HEK293 (cell line): Measurements from ENCODE around the gene TMEM234.

Experiments
- CTCF ChIA-PET: fragments of 350-600 bp; formaldehyde crosslinking; extraction: SDS; loops from one replicate; lab custom pipeline; 2021; ENCODE audit warnings: antibody characterized with exemption; lab: Yijun Ruan, JAX
- POLR2A ChIA-PET: fragments of 300-600 bp; formaldehyde crosslinking; extraction: SDS; loops from one replicate; lab custom pipeline; 2020; ENCODE audit warnings: antibody characterized with exemption, inconsistent platforms; lab: Yijun Ruan, JAX
- H3K27ac ChIP-seq: fragments of 200-500 bp; sonication (Bioruptor generic); 2 replicates; pipeline ENCODE4 v1.5.1; 2014; ENCODE audit warnings: low read depth, low read length, control low read depth, inconsistent platforms; ENCODE audit errors: extremely low read depth
- H3K36me3 ChIP-seq, 2 experiments: fragments of 200-500 bp in 1 of 2; sonication (Bioruptor generic) in 1 of 2; 1 replicate in 1 of 2; 2 replicates in 1 of 2; pipeline ENCODE4 v1.5.1; 2014 to 2017; ENCODE audit warnings: inconsistent platforms in 2 of 2, low read length in 2 of 2; ENCODE audit not compliant: control insufficient read depth in 2 of 2, insufficient read depth in 1 of 2
- H3K4me1 ChIP-seq: fragments of 200-500 bp; sonication (Bioruptor generic); 2 replicates; pipeline ENCODE4 v1.5.1; 2014; ENCODE audit warnings: mild to moderate bottlenecking, low read length, inconsistent platforms; ENCODE audit not compliant: control insufficient read depth, insufficient read depth
- H3K4me3 ChIP-seq: 2 replicates; pipeline ENCODE4 v1.5.1; 2011; ENCODE audit warnings: low read depth, mild to moderate bottlenecking, control low read depth, low read length, moderate library complexity
- H3K9me3 ChIP-seq: fragments of 200-500 bp; sonication (Bioruptor generic); 2 replicates; pipeline ENCODE4 v1.5.1; 2014; ENCODE audit warnings: low read depth, low read length, inconsistent platforms; ENCODE audit not compliant: control insufficient read depth, insufficient read depth
- GLIS2 ChIP-seq: fragments of 450-650 bp; formaldehyde crosslinking; IDR thresholded peaks from 2 replicates; pipeline ENCODE4 v1.5.1; 2016; ENCODE audit warnings: missing biosample characterization, missing genetic modification characterization
- SP2 ChIP-seq: fragments of 450-650 bp; formaldehyde crosslinking; IDR thresholded peaks from 2 replicates; pipeline ENCODE4 v1.5.1; 2016; ENCODE audit warnings: missing biosample characterization, missing genetic modification characterization
- ZFP3 ChIP-seq: fragments of 450-650 bp; formaldehyde crosslinking; IDR thresholded peaks from 2 replicates; pipeline ENCODE4 v1.5.1; 2016; ENCODE audit warnings: low read depth, missing biosample characterization, missing genetic modification characterization
- ZFP41 ChIP-seq: fragments of 450-650 bp; formaldehyde crosslinking; IDR thresholded peaks from 2 replicates; pipeline ENCODE4 v1.5.1; 2016; ENCODE audit warnings: missing biosample characterization, missing genetic modification characterization, borderline replicate concordance
- ZNF140 ChIP-seq: fragments of 450-650 bp; formaldehyde crosslinking; IDR thresholded peaks from 2 replicates; pipeline ENCODE4 v1.5.1; 2016; ENCODE audit warnings: missing biosample characterization, missing genetic modification characterization
- ZNF175 ChIP-seq: fragments of 450-650 bp; formaldehyde crosslinking; IDR thresholded peaks from 2 replicates; pipeline ENCODE4 v1.5.1; 2016; ENCODE audit warnings: missing biosample characterization, missing genetic modification characterization
- ZNF239 ChIP-seq: fragments of 450-650 bp; formaldehyde crosslinking; IDR thresholded peaks from 2 replicates; pipeline ENCODE4 v1.5.1; 2016; ENCODE audit warnings: missing biosample characterization, missing genetic modification characterization
- ZNF341 ChIP-seq: fragments of 450-650 bp; formaldehyde crosslinking; IDR thresholded peaks from 2 replicates; pipeline ENCODE4; 2016; ENCODE audit warnings: low read depth, missing biosample characterization, missing genetic modification characterization
- ZNF37A ChIP-seq: fragments of 450-650 bp; IDR thresholded peaks from 2 replicates; pipeline ENCODE4 v1.5.1; 2018; ENCODE audit warnings: missing biosample characterization, missing genetic modification characterization
- ZNF510 ChIP-seq: fragments of 450-650 bp; formaldehyde crosslinking; IDR thresholded peaks from 2 replicates; pipeline ENCODE4 v1.5.1; 2018; ENCODE audit warnings: mild to moderate bottlenecking, missing genetic modification characterization, missing biosample characterization; ENCODE audit not compliant: insufficient replicate concordance
- ZNF530 ChIP-seq: fragments of 450-650 bp; formaldehyde crosslinking; IDR thresholded peaks from 2 replicates; pipeline ENCODE4 v1.5.1; 2016; ENCODE audit warnings: low read depth, missing biosample characterization, missing genetic modification characterization
- ZNF654 ChIP-seq: fragments of 450-650 bp; formaldehyde crosslinking; IDR thresholded peaks from 2 replicates; pipeline ENCODE4 v1.5.1; 2016; ENCODE audit warnings: low read depth, missing biosample characterization, missing genetic modification characterization
- TF ChIP-seq, protein P1 (sequence below): fragments of 450-650 bp; formaldehyde crosslinking; IDR thresholded peaks from 2 replicates; pipeline ENCODE4 v1.5.0; 2017; ENCODE audit warnings: missing biosample characterization, missing genetic modification characterization, borderline replicate concordance
- TF ChIP-seq, protein P2 (sequence below): fragments of 450-650 bp; formaldehyde crosslinking; IDR thresholded peaks from 2 replicates; pipeline ENCODE4 v1.5.1; 2016; ENCODE audit warnings: missing biosample characterization, missing genetic modification characterization
- TF ChIP-seq, protein P3 (sequence below): fragments of 450-650 bp; formaldehyde crosslinking; IDR thresholded peaks from 2 replicates; pipeline ENCODE4; 2016; ENCODE audit warnings: missing biosample characterization, missing genetic modification characterization
- TF ChIP-seq, protein P4 (sequence below): fragments of 450-650 bp; formaldehyde crosslinking; IDR thresholded peaks from 2 replicates; pipeline ENCODE4 v1.5.1; 2016; ENCODE audit warnings: missing biosample characterization, missing genetic modification characterization, borderline replicate concordance

TMEM234 gene

DNA sequence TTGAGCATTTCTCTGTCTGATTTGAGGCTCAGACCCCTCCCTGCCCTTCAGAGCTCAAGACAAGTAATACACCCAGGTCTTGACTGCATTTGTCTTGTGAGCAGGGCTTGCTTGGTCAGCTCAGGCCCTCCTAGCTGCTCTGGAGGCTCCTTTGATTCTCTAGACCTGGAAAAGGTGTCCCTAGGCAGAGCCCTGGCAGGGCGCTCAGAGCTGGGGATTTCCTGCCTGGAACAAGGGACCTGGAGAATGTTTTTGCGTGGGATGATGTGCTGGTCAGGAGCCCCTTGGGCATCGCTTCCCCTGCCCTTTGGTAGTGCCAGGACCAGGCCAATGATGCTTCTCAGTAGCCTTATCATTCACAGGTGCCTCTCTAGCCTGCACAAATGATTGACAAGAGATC is 26.6 kb downstream of the TMEM234 start:
- TF ChIP-seq ZNF341 = no peak
- TF ChIP-seq GLIS2 (tag by site-specific recombination) = no peak
- TF ChIP-seq ZFP41 (tag by site-specific recombination) = no peak
- TF ChIP-seq, protein P1, sequence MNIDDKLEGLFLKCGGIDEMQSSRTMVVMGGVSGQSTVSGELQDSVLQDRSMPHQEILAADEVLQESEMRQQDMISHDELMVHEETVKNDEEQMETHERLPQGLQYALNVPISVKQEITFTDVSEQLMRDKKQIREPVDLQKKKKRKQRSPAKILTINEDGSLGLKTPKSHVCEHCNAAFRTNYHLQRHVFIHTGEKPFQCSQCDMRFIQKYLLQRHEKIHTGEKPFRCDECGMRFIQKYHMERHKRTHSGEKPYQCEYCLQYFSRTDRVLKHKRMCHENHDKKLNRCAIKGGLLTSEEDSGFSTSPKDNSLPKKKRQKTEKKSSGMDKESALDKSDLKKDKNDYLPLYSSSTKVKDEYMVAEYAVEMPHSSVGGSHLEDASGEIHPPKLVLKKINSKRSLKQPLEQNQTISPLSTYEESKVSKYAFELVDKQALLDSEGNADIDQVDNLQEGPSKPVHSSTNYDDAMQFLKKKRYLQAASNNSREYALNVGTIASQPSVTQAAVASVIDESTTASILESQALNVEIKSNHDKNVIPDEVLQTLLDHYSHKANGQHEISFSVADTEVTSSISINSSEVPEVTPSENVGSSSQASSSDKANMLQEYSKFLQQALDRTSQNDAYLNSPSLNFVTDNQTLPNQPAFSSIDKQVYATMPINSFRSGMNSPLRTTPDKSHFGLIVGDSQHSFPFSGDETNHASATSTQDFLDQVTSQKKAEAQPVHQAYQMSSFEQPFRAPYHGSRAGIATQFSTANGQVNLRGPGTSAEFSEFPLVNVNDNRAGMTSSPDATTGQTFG (tag by site-specific recombination) = no peak
- no peak for TF ChIP-seq ZNF654 (tag by site-specific recombination)
- TF ChIP-seq ZNF510 (tag by site-specific recombination) = no peak
- TF ChIP-seq, protein P2, sequence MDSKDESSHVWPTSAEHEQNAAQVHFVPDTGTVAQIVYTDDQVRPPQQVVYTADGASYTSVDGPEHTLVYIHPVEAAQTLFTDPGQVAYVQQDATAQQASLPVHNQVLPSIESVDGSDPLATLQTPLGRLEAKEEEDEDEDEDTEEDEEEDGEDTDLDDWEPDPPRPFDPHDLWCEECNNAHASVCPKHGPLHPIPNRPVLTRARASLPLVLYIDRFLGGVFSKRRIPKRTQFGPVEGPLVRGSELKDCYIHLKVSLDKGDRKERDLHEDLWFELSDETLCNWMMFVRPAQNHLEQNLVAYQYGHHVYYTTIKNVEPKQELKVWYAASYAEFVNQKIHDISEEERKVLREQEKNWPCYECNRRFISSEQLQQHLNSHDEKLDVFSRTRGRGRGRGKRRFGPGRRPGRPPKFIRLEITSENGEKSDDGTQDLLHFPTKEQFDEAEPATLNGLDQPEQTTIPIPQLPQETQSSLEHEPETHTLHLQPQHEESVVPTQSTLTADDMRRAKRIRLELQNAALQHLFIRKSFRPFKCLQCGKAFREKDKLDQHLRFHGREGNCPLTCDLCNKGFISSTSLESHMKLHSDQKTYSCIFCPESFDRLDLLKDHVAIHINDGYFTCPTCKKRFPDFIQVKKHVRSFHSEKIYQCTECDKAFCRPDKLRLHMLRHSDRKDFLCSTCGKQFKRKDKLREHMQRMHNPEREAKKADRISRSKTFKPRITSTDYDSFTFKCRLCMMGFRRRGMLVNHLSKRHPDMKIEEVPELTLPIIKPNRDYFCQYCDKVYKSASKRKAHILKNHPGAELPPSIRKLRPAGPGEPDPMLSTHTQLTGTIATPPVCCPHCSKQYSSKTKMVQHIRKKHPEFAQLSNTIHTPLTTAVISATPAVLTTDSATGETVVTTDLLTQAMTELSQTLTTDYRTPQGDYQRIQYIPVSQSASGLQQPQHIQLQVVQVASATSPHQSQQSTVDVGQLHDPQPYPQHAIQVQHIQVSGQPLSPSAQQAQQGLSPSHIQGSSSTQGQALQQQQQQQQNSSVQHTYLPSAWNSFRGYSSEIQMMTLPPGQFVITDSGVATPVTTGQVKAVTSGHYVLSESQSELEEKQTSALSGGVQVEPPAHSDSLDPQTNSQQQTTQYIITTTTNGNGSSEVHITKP = no peak
- TF ChIP-seq ZNF175 (tag by site-specific recombination) = no peak
- TF ChIP-seq, protein P3, sequence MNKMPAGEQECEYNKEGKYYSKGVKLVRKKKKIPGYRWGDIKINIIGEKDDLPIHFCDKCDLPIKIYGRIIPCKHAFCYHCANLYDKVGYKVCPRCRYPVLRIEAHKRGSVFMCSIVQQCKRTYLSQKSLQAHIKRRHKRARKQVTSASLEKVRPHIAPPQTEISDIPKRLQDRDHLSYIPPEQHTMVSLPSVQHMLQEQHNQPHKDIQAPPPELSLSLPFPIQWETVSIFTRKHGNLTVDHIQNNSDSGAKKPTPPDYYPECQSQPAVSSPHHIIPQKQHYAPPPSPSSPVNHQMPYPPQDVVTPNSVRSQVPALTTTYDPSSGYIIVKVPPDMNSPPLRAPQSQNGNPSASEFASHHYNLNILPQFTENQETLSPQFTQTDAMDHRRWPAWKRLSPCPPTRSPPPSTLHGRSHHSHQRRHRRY (tag by site-specific recombination) = no peak
- TF ChIP-seq SP2 (tag by site-specific recombination) = no peak
- no peak for TF ChIP-seq ZNF37A (tag by site-specific recombination)
- TF ChIP-seq ZNF140 = no peak
- TF ChIP-seq ZNF530 (tag by site-specific recombination) = no peak
- TF ChIP-seq ZNF239 (tag by site-specific recombination) = no peak
- TF ChIP-seq ZFP3 = no peak
- TF ChIP-seq, protein P4, sequence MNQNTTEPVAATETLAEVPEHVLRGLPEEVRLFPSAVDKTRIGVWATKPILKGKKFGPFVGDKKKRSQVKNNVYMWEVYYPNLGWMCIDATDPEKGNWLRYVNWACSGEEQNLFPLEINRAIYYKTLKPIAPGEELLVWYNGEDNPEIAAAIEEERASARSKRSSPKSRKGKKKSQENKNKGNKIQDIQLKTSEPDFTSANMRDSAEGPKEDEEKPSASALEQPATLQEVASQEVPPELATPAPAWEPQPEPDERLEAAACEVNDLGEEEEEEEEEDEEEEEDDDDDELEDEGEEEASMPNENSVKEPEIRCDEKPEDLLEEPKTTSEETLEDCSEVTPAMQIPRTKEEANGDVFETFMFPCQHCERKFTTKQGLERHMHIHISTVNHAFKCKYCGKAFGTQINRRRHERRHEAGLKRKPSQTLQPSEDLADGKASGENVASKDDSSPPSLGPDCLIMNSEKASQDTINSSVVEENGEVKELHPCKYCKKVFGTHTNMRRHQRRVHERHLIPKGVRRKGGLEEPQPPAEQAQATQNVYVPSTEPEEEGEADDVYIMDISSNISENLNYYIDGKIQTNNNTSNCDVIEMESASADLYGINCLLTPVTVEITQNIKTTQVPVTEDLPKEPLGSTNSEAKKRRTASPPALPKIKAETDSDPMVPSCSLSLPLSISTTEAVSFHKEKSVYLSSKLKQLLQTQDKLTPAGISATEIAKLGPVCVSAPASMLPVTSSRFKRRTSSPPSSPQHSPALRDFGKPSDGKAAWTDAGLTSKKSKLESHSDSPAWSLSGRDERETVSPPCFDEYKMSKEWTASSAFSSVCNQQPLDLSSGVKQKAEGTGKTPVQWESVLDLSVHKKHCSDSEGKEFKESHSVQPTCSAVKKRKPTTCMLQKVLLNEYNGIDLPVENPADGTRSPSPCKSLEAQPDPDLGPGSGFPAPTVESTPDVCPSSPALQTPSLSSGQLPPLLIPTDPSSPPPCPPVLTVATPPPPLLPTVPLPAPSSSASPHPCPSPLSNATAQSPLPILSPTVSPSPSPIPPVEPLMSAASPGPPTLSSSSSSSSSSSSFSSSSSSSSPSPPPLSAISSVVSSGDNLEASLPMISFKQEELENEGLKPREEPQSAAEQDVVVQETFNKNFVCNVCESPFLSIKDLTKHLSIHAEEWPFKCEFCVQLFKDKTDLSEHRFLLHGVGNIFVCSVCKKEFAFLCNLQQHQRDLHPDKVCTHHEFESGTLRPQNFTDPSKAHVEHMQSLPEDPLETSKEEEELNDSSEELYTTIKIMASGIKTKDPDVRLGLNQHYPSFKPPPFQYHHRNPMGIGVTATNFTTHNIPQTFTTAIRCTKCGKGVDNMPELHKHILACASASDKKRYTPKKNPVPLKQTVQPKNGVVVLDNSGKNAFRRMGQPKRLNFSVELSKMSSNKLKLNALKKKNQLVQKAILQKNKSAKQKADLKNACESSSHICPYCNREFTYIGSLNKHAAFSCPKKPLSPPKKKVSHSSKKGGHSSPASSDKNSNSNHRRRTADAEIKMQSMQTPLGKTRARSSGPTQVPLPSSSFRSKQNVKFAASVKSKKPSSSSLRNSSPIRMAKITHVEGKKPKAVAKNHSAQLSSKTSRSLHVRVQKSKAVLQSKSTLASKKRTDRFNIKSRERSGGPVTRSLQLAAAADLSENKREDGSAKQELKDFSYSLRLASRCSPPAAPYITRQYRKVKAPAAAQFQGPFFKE = no peak
- peaks cover 23 to 85% of the 10 kb centered on the region in 2 experiments; a peak in 2 of 3 replicates for H3K36me3 ChIP-seq
- POLR2A ChIA-PET = interaction anchor here (0.5 to 5.0 kb wide), 6 partner anchors 7 to 140 kb away, joined by 3 to 25 read pairs (median 4); partner anchors contain the start of genes MARCKSL1 and TXLNA
- H3K4me3 ChIP-seq = no peak overlapping the region
- H3K9me3 ChIP-seq = no peaks in the 10 kb centered on the region
- CTCF ChIA-PET = no interaction called here
- H3K4me1 ChIP-seq = no peaks in the 10 kb centered on the region; the same call in 1 of the 2 replicates
- no peak overlapping the region for H3K27ac ChIP-seq
